Fibroblast of lung (primary cell): ENCODE results near the gene HBM. TPM values are rescaled to one million over a fixed set of nuclear protein-coding genes. Genes with fewer than 3 reads are reported as not detected.

Experiments used
- DNase-seq, 2 donors: peaks; one replicate each; pipeline versions ENCODE4 v3.0.0 to v3.0.0-alpha.2; 2010; ENCODE audit warnings: low read depth in 2 of 2
- H2AFZ ChIP-seq: 2 replicates; pipeline ENCODE4 v1.5.1; 2012; ENCODE audit warnings: low read length, control low read depth, inconsistent platforms
- H3K27ac ChIP-seq: 2 replicates; pipeline ENCODE4 v1.5.1; 2011; ENCODE audit warnings: low read length, control low read depth; ENCODE audit not compliant: insufficient read depth
- H3K27me3 ChIP-seq: 2 replicates; pipeline ENCODE4 v1.5.1; 2011; ENCODE audit warnings: mild to moderate bottlenecking, low read length; ENCODE audit not compliant: control insufficient read depth, insufficient read depth
- H3K36me3 ChIP-seq: 2 replicates; pipeline ENCODE4 v1.5.1; 2011; ENCODE audit warnings: low read length; ENCODE audit not compliant: control insufficient read depth, insufficient read depth
- H3K4me1 ChIP-seq: 2 replicates; pipeline ENCODE4 v1.5.1; 2011; ENCODE audit warnings: low read length; ENCODE audit not compliant: control insufficient read depth, insufficient read depth; ENCODE audit errors: extremely low read depth
- H3K4me2 ChIP-seq: 2 replicates; pipeline ENCODE4 v1.5.1; 2011; ENCODE audit warnings: low read length, control low read depth; ENCODE audit not compliant: insufficient read depth; ENCODE audit errors: extremely low read depth
- H3K4me3 ChIP-seq, 4 experiments: fragments of 200-600 bp in 1 of 4; sonication (generic) in 1 of 4; replicated peaks in 1 of 4; 2 replicates each; pipeline ENCODE4 v1.5.1; 2011 to 2016; ENCODE audit warnings: low read length in 4 of 4, low read depth in 3 of 4, mild to moderate bottlenecking in 3 of 4, control low read depth in 2 of 4, inconsistent platforms in 1 of 4, mixed read lengths in 1 of 4; ENCODE audit not compliant: insufficient read depth in 1 of 4; ENCODE audit errors: control extremely low read depth in 1 of 4
- H3K79me2 ChIP-seq: 2 replicates; pipeline ENCODE4 v1.5.1; 2012; ENCODE audit warnings: mild to moderate bottlenecking, low read length, inconsistent platforms; ENCODE audit not compliant: control insufficient read depth, insufficient read depth
- H3K9ac ChIP-seq: 2 replicates; pipeline ENCODE4 v1.5.1; 2011; ENCODE audit warnings: mild to moderate bottlenecking, low read length, control low read depth; ENCODE audit not compliant: insufficient read depth
- H3K9me3 ChIP-seq: 2 replicates; pipeline ENCODE4 v1.5.1; 2012; ENCODE audit warnings: low read depth, low read length; ENCODE audit not compliant: control insufficient read depth, insufficient read depth
- H4K20me1 ChIP-seq: 2 replicates; pipeline ENCODE4 v1.5.1; 2011; ENCODE audit warnings: low read length; ENCODE audit not compliant: control insufficient read depth, insufficient read depth; ENCODE audit errors: extremely low read depth
- CTCF ChIP-seq, 2 donors: IDR thresholded peaks in 1 of 2; conservative IDR thresholded peaks in 1 of 2; 1 replicate in 1 of 2; 2 replicates in 1 of 2; pipeline ENCODE4 v1.5.1; 2011 to 2012; ENCODE audit warnings: low read length in 2 of 2, control low read depth in 1 of 2, inconsistent platforms in 1 of 2, low read depth in 1 of 2, mild to moderate bottlenecking in 1 of 2
- EZH2 ChIP-seq: IDR thresholded peaks from 2 replicates; pipeline ENCODE4 v1.5.1; 2012; ENCODE audit warnings: low read length, control low read depth, mild to moderate bottlenecking; ENCODE audit errors: missing control alignments
- polyA plus RNA-seq, 2 donors: library from polyadenylated mRNA; depleted of rRNA in 1 of 2; stranded (reverse) in 1 of 2; unstranded in 1 of 2; fragments of >200 nt; gene quantifications; 2 replicates each; pipeline ENCODE4 v1.2.1, GENCODE V29; 2011 to 2012; ENCODE audit warnings: missing spikeins in 1 of 2
- total RNA-seq: library from RNA; depleted of rRNA; stranded (reverse); fragments of >200 nt; gene quantifications from 2 replicates; pipeline ENCODE4 v1.2.1, GENCODE V29; 2014

The HBM gene
- total and polyA plus RNA-seq, 2 donors (not counting 1 experiment from before 2014, with no cell fraction given): not detected

GRCh38 chr16:129075-129474 lies 36.7 kb upstream of the HBM start:
- H3K27ac ChIP-seq: no peak overlapping the region
- TF ChIP-seq CTCF (conservative IDR thresholded peaks at IDR 0.05 in 1 of 2, IDR thresholded peaks at IDR 0.05 in 1 of 2; ENCODE audit: low read depth in 1 of 2, low read length in 2 of 2): no peak
- no peak for TF ChIP-seq EZH2
- peaks cover 6% of the 10 kb centered on the region for H3K79me2 ChIP-seq
- no peaks in the 10 kb centered on the region for H3K9me3 ChIP-seq
- H3K4me1 ChIP-seq: no peaks in the 10 kb centered on the region
- H3K4me3 ChIP-seq: no peak overlapping the region
- H3K27me3 ChIP-seq: no peaks in the 10 kb centered on the region
- no peaks in the 10 kb centered on the region for H4K20me1 ChIP-seq
- H2AFZ ChIP-seq: no peak overlapping the region
- H3K4me2 ChIP-seq: no peak overlapping the region
- H3K36me3 ChIP-seq: no peaks in the 10 kb centered on the region
- no peak for DNase-seq
- no peak overlapping the region for H3K9ac ChIP-seq

GRCh38 chr16:130533-131173 lies 35.1 kb upstream of the HBM start:
- H4K20me1 ChIP-seq: no peaks in the 10 kb centered on the region
- H3K36me3 ChIP-seq: no peaks in the 10 kb centered on the region
- no peaks in the 10 kb centered on the region for H3K27me3 ChIP-seq
- H3K4me2 ChIP-seq: no peak overlapping the region
- H3K4me1 ChIP-seq: no peaks in the 10 kb centered on the region
- DNase-seq: no peak
- no peak overlapping the region for H3K9ac ChIP-seq
- no peaks in the 10 kb centered on the region for H3K9me3 ChIP-seq
- no peak overlapping the region for H3K27ac ChIP-seq
- H3K4me3 ChIP-seq: no peak overlapping the region
- peaks cover 9% of the 10 kb centered on the region for H3K79me2 ChIP-seq
- no peak overlapping the region for H2AFZ ChIP-seq
- no peak for TF ChIP-seq CTCF (conservative IDR thresholded peaks at IDR 0.05 in 1 of 2, IDR thresholded peaks at IDR 0.05 in 1 of 2; ENCODE audit: low read depth in 1 of 2, low read length in 2 of 2)
- TF ChIP-seq EZH2: no peak

- H3K4me3 ChIP-seq: no peak overlapping the region
- H3K79me2 ChIP-seq: peaks cover 9% of the 10 kb centered on the region
- no peak for TF ChIP-seq CTCF (conservative IDR thresholded peaks at IDR 0.05 in 1 of 2, IDR thresholded peaks at IDR 0.05 in 1 of 2; ENCODE audit: low read depth in 1 of 2, low read length in 2 of 2)
- TF ChIP-seq EZH2: no peak
- H2AFZ ChIP-seq: no peak overlapping the region
- no peak overlapping the region for H3K27ac ChIP-seq
- H3K4me1 ChIP-seq: no peaks in the 10 kb centered on the region
- H3K9me3 ChIP-seq: no peaks in the 10 kb centered on the region
- H3K27me3 ChIP-seq: no peaks in the 10 kb centered on the region
- no peak overlapping the region for H3K4me2 ChIP-seq
- no peaks in the 10 kb centered on the region for H3K36me3 ChIP-seq
- H4K20me1 ChIP-seq: no peaks in the 10 kb centered on the region
- DNase-seq: no peak
- H3K9ac ChIP-seq: no peak overlapping the region
These were observed 33.7 kb upstream of the HBM start for GRCh38 chr16:132120-132519.
